DND-41 (cell line): Measurements from ENCODE around the gene FHIT.

Experiments used
- ATAC-seq: fragments of 200-7000 bp; cut with Tn5 transposase; 3 replicates; pipeline ENCODE4 v1.9.1; 2021; ENCODE audit warnings: low read depth; ENCODE audit not compliant: insufficient read depth
- DNase-seq: peaks from one replicate; pipeline ENCODE4 v3.0.0-alpha.2; 2020
- H2AFZ ChIP-seq: 2 replicates; pipeline ENCODE4 v1.6.0; 2012; ENCODE audit warnings: low read depth, low read length
- H3K27ac ChIP-seq: 2 replicates; pipeline ENCODE4 v1.5.1; 2012; ENCODE audit warnings: low read length, inconsistent platforms
- H3K27me3 ChIP-seq: fragments of 200-600 bp; sonication (generic); 2 replicates; pipeline ENCODE4 v1.6.0; 2012; ENCODE audit warnings: low read length, mild to moderate bottlenecking, inconsistent platforms; ENCODE audit not compliant: insufficient read depth, poor library complexity
- H3K36me3 ChIP-seq: 2 replicates; pipeline ENCODE4 v1.5.1; 2012; ENCODE audit warnings: low read length, inconsistent platforms; ENCODE audit not compliant: insufficient read depth
- H3K4me1 ChIP-seq: 2 replicates; pipeline ENCODE4 v1.5.1; 2012; ENCODE audit warnings: mild to moderate bottlenecking, low read length; ENCODE audit not compliant: insufficient read depth
- H3K4me2 ChIP-seq: 2 replicates; pipeline ENCODE4 v1.6.0; 2012; ENCODE audit warnings: mild to moderate bottlenecking, moderate library complexity, low read length, inconsistent platforms; ENCODE audit not compliant: insufficient read depth
- H3K4me3 ChIP-seq, 2 experiments: fragments of 200-600 bp in 1 of 2; shearing (Covaris generic) in 1 of 2; 2 replicates each; pipeline ENCODE4 v1.5.1; 2012 to 2016; ENCODE audit warnings: inconsistent platforms in 2 of 2, low read length in 2 of 2, mild to moderate bottlenecking in 2 of 2, low read depth in 1 of 2, moderate library complexity in 1 of 2
- H3K79me2 ChIP-seq: 2 replicates; pipeline ENCODE4 v1.6.0; 2012; ENCODE audit warnings: low read length, inconsistent platforms; ENCODE audit not compliant: insufficient read depth
- H3K9ac ChIP-seq: 2 replicates; pipeline ENCODE4 v1.6.0; 2012; ENCODE audit warnings: low read depth, mild to moderate bottlenecking, inconsistent platforms, low read length, moderate library complexity
- H3K9me3 ChIP-seq: 2 replicates; pipeline ENCODE4 v1.5.1; 2012; ENCODE audit warnings: low read length, moderate library complexity, mild to moderate bottlenecking, inconsistent platforms; ENCODE audit not compliant: insufficient read depth, severe bottlenecking
- H4K20me1 ChIP-seq: 2 replicates; pipeline ENCODE4 v1.6.0; 2012; ENCODE audit warnings: low read length; ENCODE audit not compliant: insufficient read depth
- EZH2 ChIP-seq: IDR thresholded peaks from 3 replicates; pipeline ENCODE4 v1.6.1; 2012; ENCODE audit warnings: borderline replicate concordance, low read depth, mild to moderate bottlenecking, moderate library complexity, low read length, inconsistent platforms; ENCODE audit not compliant: severe bottlenecking
- TF ChIP-seq, protein P1 (sequence below): IDR thresholded peaks from 2 replicates; pipeline ENCODE4 v1.5.1; 2012; ENCODE audit warnings: borderline replicate concordance, low read length, moderate library complexity, mild to moderate bottlenecking; ENCODE audit not compliant: poor library complexity, severe bottlenecking; ENCODE audit errors: extremely low read depth

The FHIT gene

DNA sequence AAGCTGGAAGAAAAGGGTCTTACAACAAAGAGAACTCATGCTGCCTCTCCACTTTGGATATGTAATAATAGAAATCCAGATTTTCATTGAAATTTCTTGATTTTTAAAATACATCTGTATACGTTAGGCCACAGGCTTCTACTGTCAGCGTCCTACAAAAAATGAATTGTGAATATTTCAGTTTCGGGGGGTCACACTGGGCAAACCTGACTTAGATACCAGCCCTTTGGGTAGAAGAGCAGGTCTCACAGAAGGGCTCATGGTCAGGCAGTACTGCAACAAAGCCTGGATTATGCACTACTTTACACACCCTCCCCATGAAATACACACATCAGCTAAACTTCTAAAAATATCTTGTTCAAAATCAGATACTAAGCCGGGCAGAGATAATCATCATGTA, 294.5 kb downstream of the FHIT start:
- no peak overlapping the region for H3K27ac ChIP-seq
- no peak for DNase-seq
- H3K27me3 ChIP-seq, result no peaks in the 10 kb centered on the region
- H4K20me1 ChIP-seq, result no peaks in the 10 kb centered on the region
- no peak overlapping the region for H3K4me3 ChIP-seq
- no peaks in the 10 kb centered on the region for H3K79me2 ChIP-seq
- peaks cover 2% of the 10 kb centered on the region for H3K9me3 ChIP-seq
- H3K36me3 ChIP-seq, result no peaks in the 10 kb centered on the region
- H3K4me2 ChIP-seq, result no peak overlapping the region
- ATAC-seq, result no peak
- H2AFZ ChIP-seq, result no peak overlapping the region
- H3K9ac ChIP-seq, result no peak overlapping the region
- TF ChIP-seq EZH2, result no peak
- TF ChIP-seq, protein P1, sequence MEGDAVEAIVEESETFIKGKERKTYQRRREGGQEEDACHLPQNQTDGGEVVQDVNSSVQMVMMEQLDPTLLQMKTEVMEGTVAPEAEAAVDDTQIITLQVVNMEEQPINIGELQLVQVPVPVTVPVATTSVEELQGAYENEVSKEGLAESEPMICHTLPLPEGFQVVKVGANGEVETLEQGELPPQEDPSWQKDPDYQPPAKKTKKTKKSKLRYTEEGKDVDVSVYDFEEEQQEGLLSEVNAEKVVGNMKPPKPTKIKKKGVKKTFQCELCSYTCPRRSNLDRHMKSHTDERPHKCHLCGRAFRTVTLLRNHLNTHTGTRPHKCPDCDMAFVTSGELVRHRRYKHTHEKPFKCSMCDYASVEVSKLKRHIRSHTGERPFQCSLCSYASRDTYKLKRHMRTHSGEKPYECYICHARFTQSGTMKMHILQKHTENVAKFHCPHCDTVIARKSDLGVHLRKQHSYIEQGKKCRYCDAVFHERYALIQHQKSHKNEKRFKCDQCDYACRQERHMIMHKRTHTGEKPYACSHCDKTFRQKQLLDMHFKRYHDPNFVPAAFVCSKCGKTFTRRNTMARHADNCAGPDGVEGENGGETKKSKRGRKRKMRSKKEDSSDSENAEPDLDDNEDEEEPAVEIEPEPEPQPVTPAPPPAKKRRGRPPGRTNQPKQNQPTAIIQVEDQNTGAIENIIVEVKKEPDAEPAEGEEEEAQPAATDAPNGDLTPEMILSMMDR, result no peak
- H3K4me1 ChIP-seq, result peaks cover 33% of the 10 kb centered on the region

DNA sequence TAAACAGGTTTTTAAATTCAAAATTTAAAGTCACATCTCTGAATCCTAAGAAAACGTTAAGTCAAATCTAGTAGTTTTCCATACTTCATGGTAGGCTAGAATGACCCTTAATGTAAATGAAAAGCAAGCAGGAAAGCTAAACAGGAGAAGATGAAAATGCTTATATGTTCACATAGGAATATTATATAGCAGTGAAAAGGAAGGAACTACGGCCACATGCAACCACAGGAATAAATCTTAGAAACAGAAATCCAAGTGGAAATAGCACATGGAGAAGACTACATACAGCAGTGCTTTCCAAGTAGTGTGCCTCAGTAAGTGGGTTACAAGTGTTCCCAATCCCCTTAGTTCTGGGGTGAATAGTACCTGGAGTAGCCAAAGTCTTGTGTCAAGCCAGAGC, 296.2 kb downstream of the FHIT start:
- H2AFZ ChIP-seq, result no peak overlapping the region
- H3K4me1 ChIP-seq, result peaks cover 31% of the 10 kb centered on the region
- no peaks in the 10 kb centered on the region for H3K79me2 ChIP-seq
- H3K27ac ChIP-seq, result no peak overlapping the region
- TF ChIP-seq EZH2, result no peak
- TF ChIP-seq, protein P1, result no peak
- no peaks in the 10 kb centered on the region for H3K27me3 ChIP-seq
- H3K36me3 ChIP-seq, result no peaks in the 10 kb centered on the region
- no peak overlapping the region for H3K9ac ChIP-seq
- no peak for DNase-seq
- no peak for ATAC-seq
- no peak overlapping the region for H3K4me2 ChIP-seq
- H3K4me3 ChIP-seq, result no peak overlapping the region
- H4K20me1 ChIP-seq, result no peaks in the 10 kb centered on the region
- peaks cover 2% of the 10 kb centered on the region for H3K9me3 ChIP-seq

GRCh38 chr3:60954048-60954447, 297.2 kb downstream of the FHIT start:
- Histone ChIP-seq H3K4me1 (peaks cover 23% of the 10 kb centered on the region), H3K9me3 (peaks cover 2% of the 10 kb centered on the region), H2AFZ (no peak overlapping the region), H3K27me3 (no peaks in the 10 kb centered on the region), H3K4me3 (no peak overlapping the region), H3K27ac (no peak overlapping the region), H3K36me3 (no peaks in the 10 kb centered on the region), H4K20me1 (no peaks in the 10 kb centered on the region), H3K79me2 (no peaks in the 10 kb centered on the region), H3K4me2 (no peak overlapping the region), H3K9ac (no peak overlapping the region)
- ATAC-seq (no peak), DNase-seq (no peak)
- no peak for TF ChIP-seq EZH2
- TF ChIP-seq, protein P1, result no peak

DNA sequence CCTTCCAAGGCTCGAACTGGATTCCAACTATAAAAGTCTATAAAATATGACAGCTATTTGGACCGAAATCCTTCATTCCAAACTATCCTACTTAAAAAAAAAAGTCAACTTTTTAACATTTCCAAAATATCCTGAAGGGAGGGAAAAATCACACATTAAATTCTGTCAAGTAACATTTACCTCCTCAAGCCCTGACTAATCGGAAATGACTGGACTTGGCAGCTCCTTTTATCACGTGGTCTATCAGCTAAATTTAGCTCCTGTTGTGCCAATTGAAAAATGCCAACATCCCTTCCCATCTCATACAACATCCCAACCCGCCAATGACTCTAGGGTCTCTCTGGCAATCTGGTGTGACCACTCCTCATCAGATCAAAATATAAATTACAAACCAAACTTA, 297.9 kb downstream of the FHIT start:
- Histone ChIP-seq H3K27me3 (no peaks in the 10 kb centered on the region), H3K4me2 (no peak overlapping the region), H3K79me2 (no peaks in the 10 kb centered on the region), H3K4me3 (no peak overlapping the region), H3K9ac (no peak overlapping the region), H3K36me3 (no peaks in the 10 kb centered on the region), H2AFZ (no peak overlapping the region), H4K20me1 (no peaks in the 10 kb centered on the region), H3K27ac (no peak overlapping the region), H3K4me1 (peaks cover 16% of the 10 kb centered on the region), H3K9me3 (peaks cover 2% of the 10 kb centered on the region)
- DNase-seq (no peak), ATAC-seq (no peak)
- TF ChIP-seq, protein P1, result no peak
- no peak for TF ChIP-seq EZH2
